Panc1 (cell line): ENCODE data around the gene OGG1.

ENCODE experiments used
- CTCF ChIP-seq: fragments of 450-650 bp; IDR thresholded peaks from 2 replicates; pipeline ENCODE4 v1.5.1; 2017; ENCODE audit warnings: mild to moderate bottlenecking
- POLR2AphosphoS5 ChIP-seq: IDR thresholded peaks from 2 replicates; pipeline ENCODE4 v1.6.1; 2012; ENCODE audit warnings: mild to moderate bottlenecking, low read depth, low read length, moderate library complexity
- REST ChIP-seq, 2 experiments: IDR thresholded peaks; 2 replicates each; pipeline ENCODE4 v1.6.1; 2011 to 2012; ENCODE audit warnings: low read depth in 2 of 2, control low read depth in 1 of 2, low read length in 1 of 2, mild to moderate bottlenecking in 1 of 2, moderate library complexity in 1 of 2; ENCODE audit not compliant: insufficient read depth in 1 of 2
- SIN3A ChIP-seq: IDR thresholded peaks from 2 replicates; pipeline ENCODE4 v1.6.1; 2012; ENCODE audit warnings: low read depth, mild to moderate bottlenecking, low read length, moderate library complexity, borderline replicate concordance; ENCODE audit not compliant: insufficient read depth
- TCF7L2 ChIP-seq: IDR thresholded peaks from 2 replicates; pipeline ENCODE4 v1.6.1; 2011; ENCODE audit warnings: mild to moderate bottlenecking, low read depth, low read length, inconsistent platforms

DNA sequence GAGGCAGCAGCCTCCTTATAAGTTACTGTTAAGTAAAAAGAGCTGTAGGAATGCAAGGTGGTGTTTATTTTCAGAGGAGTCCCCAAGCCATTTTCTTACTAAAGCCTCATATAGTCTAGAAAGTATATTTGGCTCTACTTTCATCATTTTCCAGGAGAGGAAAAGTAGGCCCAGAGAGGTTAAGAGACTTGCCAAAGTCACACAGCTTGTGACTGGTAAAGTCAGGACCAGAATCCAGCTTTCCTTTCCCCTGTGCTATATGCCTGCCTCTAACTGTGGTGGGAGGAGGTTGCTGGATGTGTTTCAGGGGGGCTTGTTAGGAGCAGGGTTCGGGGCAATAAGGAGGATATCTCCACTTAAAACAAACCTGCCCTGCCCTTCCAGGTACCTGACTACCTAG lies 7.2 kb upstream of the OGG1 start:
- no peak for TF ChIP-seq TCF7L2
- TF ChIP-seq CTCF, result no peak
- TF ChIP-seq POLR2AphosphoS5, result no peak
- no peak for TF ChIP-seq REST (IDR thresholded peaks at IDR 0.05; ENCODE audit: insufficient read depth in 1 of 2, low read depth in 2 of 2, low read length in 1 of 2)
- no peak for TF ChIP-seq SIN3A
